K562 (cell line): Measurements from ENCODE around the gene FILIP1L. TPM values are rescaled to one million over a fixed set of nuclear protein-coding genes. Genes with fewer than 3 reads are reported as not detected.

Experiments used
- ATAC-seq: fragments of 200-7000 bp; cut with Tn5 transposase; 3 replicates; pipeline ENCODE4 v1.9.1; 2020; ENCODE audit warnings: moderate library complexity
- BruUV-seq: library from RNA; stranded (reverse); fragments of 400-500 nt; replicated peaks from 2 replicates; lab custom pipeline; 2021; lab: Mats Ljungman, UMichigan
- CTCF ChIA-PET: fragments of 300-600 bp; formaldehyde crosslinking; extraction: SDS; loops from one replicate; lab custom pipeline; 2021; ENCODE audit warnings: low intra/inter-chr PET ratio; lab: Yijun Ruan, JAX
- POLR2A ChIA-PET: fragments of 300-600, 350-650 bp; sonication (Branson Sonifier 250); formaldehyde crosslinking; extraction: SDS; loops from one replicate; lab custom pipeline; 2021; ENCODE audit warnings: antibody characterized with exemption, inconsistent platforms; lab: Yijun Ruan, JAX
- DNase-seq, 4 experiments: peaks; one replicate each; pipeline versions ENCODE4 v3.0.0 to v3.0.0-alpha.2; 2011 to 2018; ENCODE audit warnings: low spot score in 3 of 4, mixed read lengths in 3 of 4; ENCODE audit errors: extremely low read depth in 1 of 4
- FAIRE-seq: peaks from 2 replicates; lab custom pipeline; 2011; peaks lifted over from hg19 to GRCh38; lab: Jason Lieb, UNC
- H2AFZ ChIP-seq: 2 replicates; pipeline ENCODE4 v1.6.0; 2011; ENCODE audit warnings: low read depth, low read length, control low read depth, inconsistent platforms
- H3K27ac ChIP-seq: fragments of 200-600 bp; 3 replicates; pipeline ENCODE4 v1.8.0; 2011; ENCODE audit warnings: low read depth, mild to moderate bottlenecking, control low read depth, inconsistent platforms, low read length, moderate library complexity, mixed read lengths; ENCODE audit errors: extremely low read depth
- H3K27me3 ChIP-seq, 2 experiments: fragments of 300-600 bp in 1 of 2; 2 replicates in 1 of 2; 3 replicates in 1 of 2; pipeline versions ENCODE4 v1.6.0 to v1.8.0; 2011; ENCODE audit warnings: inconsistent platforms in 2 of 2, low read length in 2 of 2, mild to moderate bottlenecking in 1 of 2, mixed read lengths in 1 of 2, moderate library complexity in 1 of 2; ENCODE audit not compliant: control insufficient read depth in 2 of 2, insufficient read depth in 2 of 2
- H3K36me3 ChIP-seq: fragments of 300-600 bp; 3 replicates; pipeline ENCODE4 v1.8.0; 2011; ENCODE audit warnings: mild to moderate bottlenecking, low read length, inconsistent platforms; ENCODE audit not compliant: control insufficient read depth, insufficient read depth
- H3K4me1 ChIP-seq, 2 experiments: fragments of 200-600 bp in 1 of 2; replicated peaks in 1 of 2; 2 replicates in 1 of 2; 3 replicates in 1 of 2; pipeline versions ENCODE4 v1.5.1 to v1.8.0; 2011; ENCODE audit warnings: inconsistent platforms in 2 of 2, low read length in 2 of 2, mild to moderate bottlenecking in 1 of 2, mixed read lengths in 1 of 2, moderate library complexity in 1 of 2; ENCODE audit not compliant: control insufficient read depth in 2 of 2, insufficient read depth in 2 of 2
- H3K4me2 ChIP-seq: 2 replicates; pipeline ENCODE4 v1.6.1; 2011; ENCODE audit warnings: low read length, control low read depth, inconsistent platforms, mixed read lengths; ENCODE audit not compliant: insufficient read depth
- H3K4me3 ChIP-seq: fragments of 200-600 bp; sonication (generic), shearing (Covaris generic); 2 replicates; pipeline ENCODE4 v1.5.1; 2016; ENCODE audit warnings: control low read depth, inconsistent platforms
- H3K79me2 ChIP-seq: fragments of 200-600 bp; 3 replicates; pipeline ENCODE4 v1.8.0; 2011; ENCODE audit warnings: low read length, inconsistent platforms; ENCODE audit not compliant: control insufficient read depth, insufficient read depth
- H3K9ac ChIP-seq, 2 experiments: 2 replicates each; pipeline versions ENCODE4 v1.6.0 to v1.6.1; 2011; ENCODE audit warnings: low read depth in 2 of 2, low read length in 2 of 2, control low read depth in 1 of 2, inconsistent platforms in 1 of 2, mild to moderate bottlenecking in 1 of 2, mixed read lengths in 1 of 2; ENCODE audit not compliant: insufficient read depth in 1 of 2
- H3K9me1 ChIP-seq: one replicate; pipeline ENCODE4 v1.6.0; 2011; ENCODE audit warnings: inconsistent platforms, mild to moderate bottlenecking, low read length, moderate library complexity; ENCODE audit not compliant: control insufficient read depth, insufficient read depth
- H3K9me3 ChIP-seq: replicated peaks from 2 replicates; pipeline ENCODE4 v1.5.1; 2011; ENCODE audit warnings: low read depth, low read length, inconsistent platforms; ENCODE audit not compliant: control insufficient read depth, insufficient read depth
- H4K20me1 ChIP-seq: replicated peaks from 2 replicates; pipeline ENCODE4 v1.6.1; 2011; ENCODE audit warnings: low read length, inconsistent platforms, mixed read lengths; ENCODE audit not compliant: control insufficient read depth, insufficient read depth
- ARNT ChIP-seq, 2 experiments: fragments of 450-650 bp; IDR thresholded peaks; 2 replicates each; pipeline ENCODE4 v1.6.1; 2016; ENCODE audit warnings: mild to moderate bottlenecking in 1 of 2
- KDM4B ChIP-seq, 2 experiments: fragments of 450-650 bp in 1 of 2; sonication (generic) in 1 of 2; IDR thresholded peaks; 2 replicates each; pipeline ENCODE4 v1.6.1; 2016 to 2017; ENCODE audit warnings: borderline replicate concordance in 2 of 2, antibody characterized with exemption in 1 of 2, low read depth in 1 of 2, mild to moderate bottlenecking in 1 of 2
- MXD1 ChIP-seq: fragments of 250-450 bp; sonication (Bioruptor Pico); IDR thresholded peaks from 2 replicates; pipeline ENCODE4 v1.8.0; 2021; ENCODE audit warnings: borderline replicate concordance, mild to moderate bottlenecking, moderate library complexity; ENCODE audit not compliant: poor library complexity, severe bottlenecking
- MXI1 ChIP-seq: IDR thresholded peaks from 2 replicates; pipeline ENCODE4 v1.6.1; 2011; ENCODE audit warnings: low read depth, mild to moderate bottlenecking, improper control_type of control experiment, low read length
- NFIC ChIP-seq: fragments of 450-650 bp; IDR thresholded peaks from 2 replicates; pipeline ENCODE4 v1.6.1; 2017; ENCODE audit warnings: mild to moderate bottlenecking, inconsistent platforms
- PYGO2 ChIP-seq: fragments of 450-650 bp; IDR thresholded peaks from 2 replicates; pipeline ENCODE4 v1.6.1; 2016; ENCODE audit warnings: mild to moderate bottlenecking, missing genetic modification characterization, moderate library complexity, missing compliant biosample characterization
- SFPQ ChIP-seq: fragments of 200-400 bp; formaldehyde crosslinking; IDR thresholded peaks from 2 replicates; pipeline ENCODE4 v1.6.1; 2017; ENCODE audit warnings: mild to moderate bottlenecking, low read depth, low read length, moderate library complexity
- ZBTB17 ChIP-seq: fragments of 450-650 bp; formaldehyde crosslinking; IDR thresholded peaks from 2 replicates; pipeline ENCODE4 v1.4.0; 2020; ENCODE audit warnings: mild to moderate bottlenecking
- ZFX ChIP-seq: sonication (generic); formaldehyde crosslinking; IDR thresholded peaks from 2 replicates; pipeline ENCODE4 v1.8.0; 2022; ENCODE audit warnings: mild to moderate bottlenecking, missing genetic modification reagents, moderate library complexity
- ZNF277 ChIP-seq: fragments of 250-450 bp; sonication (Bioruptor Pico); IDR thresholded peaks from 2 replicates; pipeline ENCODE4 v1.8.0; 2022; ENCODE audit warnings: inconsistent platforms, mild to moderate bottlenecking, moderate library complexity, borderline replicate concordance
- ZNF830 ChIP-seq: fragments of 250-450 bp; sonication (Bioruptor Pico); IDR thresholded peaks from 2 replicates; pipeline ENCODE4 v1.5.0; 2021; ENCODE audit warnings: mild to moderate bottlenecking
- WGBS: fragments of 100-300 bp; shearing (Covaris generic); methylation state at CpG from one replicate; pipeline ENCODE4 v1.1.6; 2016; ENCODE audit warnings: low coverage, mixed read lengths; ENCODE audit not compliant: insufficient coverage; ENCODE audit errors: missing lambda C conversion rate; 5-methylcytosine and 5-hydroxymethylcytosine counted together
- in situ Hi-C: fragments of 300-500 bp; cut with MboI; formaldehyde crosslinking; loops from 4 replicates; pipeline ENCODE4 v1.15.0; 2018; ENCODE audit warnings: inconsistent platforms, mixed read lengths
- intact Hi-C: fragments of 100-400 bp; cut with micrococcal nuclease; formaldehyde crosslinking; loops from 2 replicates; pipeline ENCODE4 v1.14.2; 2022
- polyA plus RNA-seq, 8 experiments: library from polyadenylated mRNA; depleted of rRNA in 4 of 8; stranded (reverse) in 5 of 8; unstranded in 3 of 8; fragments of >200 nt; fragmentation: Nextera tagmentation in 2 of 8; fragmentation: Illumina TruSeq in 1 of 8; extraction: Ambion mirVana in 2 of 8; extraction: Trizol in 1 of 8; gene quantifications; 2 replicates each; pipeline versions ENCODE4 v1.2.1 to v1.2.3, GENCODE V29; 2011 to 2014; ENCODE audit warnings: inconsistent platforms in 1 of 8, missing spikeins in 1 of 8
- total RNA-seq, 7 experiments: library from RNA; depleted of rRNA in 6 of 7; stranded (reverse); fragments of >200 nt in 6 of 7; fragmentation: Illumina TruSeq in 2 of 7; extraction: Trizol in 2 of 7; gene quantifications; 2 replicates each; pipeline versions ENCODE4 v1.2.1 to v1.2.3, GENCODE V29; 2011 to 2021; ENCODE audit warnings: low replicate concordance in 1 of 7

FILIP1L gene
- total and polyA plus RNA-seq, 9 of the 15 experiments (the other 6 are each of a cell fraction or from before 2014, with no cell fraction given), result 0.50 to 2.1 (median 1.1) TPM

GRCh38 chr3:99982650-99983049 lies 131.7 kb downstream of the FILIP1L start:
- ATAC-seq (no peak), FAIRE-seq (no peak), DNase-seq (no peak)
- H3K27ac ChIP-seq, result no peak overlapping the region
- no peak overlapping the region for H3K9ac ChIP-seq
- no peaks in the 10 kb centered on the region for H3K4me1 ChIP-seq
- WGBS, result 100% methylated on average over 2 of the region's 2 CpGs
- H3K36me3 ChIP-seq, result no peaks in the 10 kb centered on the region
- in situ Hi-C loops (no loop called here), intact Hi-C loops (no loop called here)
- TF ChIP-seq MXI1 (no peak), KDM4B (IDR thresholded peaks at IDR 0.05; ENCODE audit: borderline replicate concordance in 2 of 2, low read depth in 1 of 2) (no peak), ARNT (IDR thresholded peaks at IDR 0.05) (no peak), NFIC (no peak), SFPQ (no peak), ZFX (CRISPR knock-in tag) (no peak), PYGO2 (tag) (no peak), MXD1 (no peak), ZBTB17 (CRISPR knock-in tag) (no peak), ZNF830 (CRISPR knock-in tag) (no peak), ZNF277 (CRISPR knock-in tag) (no peak)
- ChIA-PET POLR2A (no interaction called here), CTCF (no interaction called here)
- no peak overlapping the region for H2AFZ ChIP-seq
- no peaks in the 10 kb centered on the region for H3K9me3 ChIP-seq
- no peaks in the 10 kb centered on the region for H4K20me1 ChIP-seq
- H3K9me1 ChIP-seq, result no peaks in the 10 kb centered on the region
- BruUV-seq, result no TSS peak
- no peaks in the 10 kb centered on the region for H3K27me3 ChIP-seq
- H3K79me2 ChIP-seq, result no peaks in the 10 kb centered on the region; the same call in 2 of the 3 replicates
- no peak overlapping the region for H3K4me3 ChIP-seq
- H3K4me2 ChIP-seq, result no peak overlapping the region
